SU-DHL-6 (cell line): ENCODE data around the gene RAMACL.
"Not testable (repeated sequence)": the region's sequence is repeated elsewhere in the genome, so short reads cannot be mapped to it uniquely, and the experiment has no call there.

Experiments
- H2AFZ ChIP-seq: fragments of 200-600 bp; sonication (generic); 2 replicates; pipeline ENCODE4 v1.6.1; 2014; ENCODE audit warnings: low read depth, mild to moderate bottlenecking, moderate library complexity, mixed read lengths, antibody characterized with exemption, low read length; ENCODE audit not compliant: severe bottlenecking
- H3F3A ChIP-seq: fragments of 200-600 bp; shearing (Covaris generic); 2 replicates; pipeline ENCODE4 v1.6.0; 2016; ENCODE audit warnings: antibody characterized with exemption, mild to moderate bottlenecking; ENCODE audit not compliant: insufficient read depth
- H3K27ac ChIP-seq: fragments of 200-600 bp; sonication (generic); 2 replicates; pipeline ENCODE4 v1.5.1; 2016; ENCODE audit warnings: low read depth, mild to moderate bottlenecking, low read length, moderate library complexity, mixed read lengths
- H3K27me3 ChIP-seq: fragments of 200-600 bp; sonication (generic), shearing (Covaris generic); 2 replicates; pipeline ENCODE4 v1.6.0; 2014; ENCODE audit warnings: mild to moderate bottlenecking, low read length
- H3K36me3 ChIP-seq: fragments of 200-600 bp; sonication (generic); 2 replicates; pipeline ENCODE4 v1.6.1; 2014; ENCODE audit warnings: mild to moderate bottlenecking, low read length, mixed read lengths
- H3K4me2 ChIP-seq: fragments of 300-600, 200-600 bp; shearing (Covaris generic), sonication (generic); 2 replicates; pipeline ENCODE4 v1.6.0; 2014; ENCODE audit warnings: low read length, low read depth, mild to moderate bottlenecking; ENCODE audit not compliant: poor library complexity, severe bottlenecking
- H3K4me3 ChIP-seq: fragments of 200-600 bp; sonication (generic); 2 replicates; pipeline ENCODE4 v1.5.1; 2014; ENCODE audit warnings: antibody characterized with exemption, low read length, mild to moderate bottlenecking, mixed read lengths; ENCODE audit not compliant: insufficient read depth, poor library complexity, severe bottlenecking
- H3K79me2 ChIP-seq: fragments of 200-600 bp; sonication (generic); 2 replicates; pipeline ENCODE4 v1.6.1; 2014; ENCODE audit warnings: mild to moderate bottlenecking, low read length, moderate library complexity; ENCODE audit not compliant: insufficient read depth
- H3K9ac ChIP-seq: fragments of 200-600 bp; sonication (generic); 2 replicates; pipeline ENCODE4 v1.7.0; 2014; ENCODE audit warnings: mild to moderate bottlenecking, low read length
- H3K9me2 ChIP-seq: fragments of 200-600 bp; sonication (generic); replicated peaks from 2 replicates; pipeline ENCODE4 v1.6.1; 2014; ENCODE audit warnings: low read length; ENCODE audit not compliant: insufficient read depth
- H3K9me3 ChIP-seq: fragments of 200-600 bp; sonication (generic); 2 replicates; pipeline ENCODE4 v1.6.1; 2014; ENCODE audit warnings: low read length, mixed read lengths; ENCODE audit not compliant: insufficient read depth
- H4K20me1 ChIP-seq: fragments of 200-600 bp; sonication (generic); 2 replicates; pipeline ENCODE4 v1.6.1; 2014; ENCODE audit warnings: low read depth, mild to moderate bottlenecking, antibody characterized with exemption, low read length, moderate library complexity, mixed read lengths
- CTCF ChIP-seq: fragments of 200-600 bp; sonication (generic); IDR thresholded peaks from one replicate; pipeline ENCODE4 v1.5.1; 2017; ENCODE audit warnings: antibody characterized with exemption, mild to moderate bottlenecking, low read length, moderate library complexity; ENCODE audit not compliant: insufficient read depth, poor library complexity, severe bottlenecking
- EZH2phosphoT487 ChIP-seq: fragments of 200-600 bp; sonication (generic), shearing (Covaris generic); conservative IDR thresholded peaks from 2 replicates; pipeline ENCODE4 v1.6.1; 2018; ENCODE audit warnings: mild to moderate bottlenecking, antibody characterized with exemption, low read length, moderate library complexity, mixed read lengths

The RAMACL gene

GRCh38 chr6:166541366-166541765, 45.1 kb downstream of the RAMACL start:
- Histone ChIP-seq H3K27me3 (no peaks in the 10 kb centered on the region), H3K9me2 (no peaks in the 10 kb centered on the region), H3K79me2 (no peaks in the 10 kb centered on the region), H3K27ac (no peak overlapping the region), H3K9me3 (no peaks in the 10 kb centered on the region), H3F3A (no peaks in the 10 kb centered on the region), H2AFZ (no peak overlapping the region), H3K4me2 (no peak overlapping the region), H3K9ac (no peak overlapping the region), H3K36me3 (no peaks in the 10 kb centered on the region), H4K20me1 (no peaks in the 10 kb centered on the region), H3K4me3 (no peak overlapping the region)
- TF ChIP-seq EZH2phosphoT487 (no peak), CTCF (no peak)

- H3K9ac ChIP-seq = no peak overlapping the region
- H3K9me3 ChIP-seq = no peaks in the 10 kb centered on the region
- H3K4me3 ChIP-seq = no peak overlapping the region
- no peaks in the 10 kb centered on the region for H3K27me3 ChIP-seq
- no peaks in the 10 kb centered on the region for H3K9me2 ChIP-seq
- no peak overlapping the region for H2AFZ ChIP-seq
- TF ChIP-seq EZH2phosphoT487 (no peak), CTCF (no peak)
- no peak overlapping the region for H3K4me2 ChIP-seq
- no peaks in the 10 kb centered on the region for H4K20me1 ChIP-seq
- no peaks in the 10 kb centered on the region for H3K36me3 ChIP-seq
- H3K27ac ChIP-seq = no peak overlapping the region
- H3F3A ChIP-seq = no peaks in the 10 kb centered on the region
- no peaks in the 10 kb centered on the region for H3K79me2 ChIP-seq
Measured at GRCh38 chr6:166540631-166541331, 45.7 kb downstream of the RAMACL start.

- Histone ChIP-seq H3K36me3 (no peaks in the 10 kb centered on the region), H3K27ac (no peak overlapping the region), H3K9ac (no peak overlapping the region), H3K27me3 (no peaks in the 10 kb centered on the region), H4K20me1 (no peaks in the 10 kb centered on the region), H3F3A (no peaks in the 10 kb centered on the region), H3K4me3 (no peak overlapping the region), H2AFZ (no peak overlapping the region), H3K79me2 (no peaks in the 10 kb centered on the region), H3K9me2 (no peaks in the 10 kb centered on the region), H3K4me2 (no peak overlapping the region), H3K9me3 (no peaks in the 10 kb centered on the region)
- TF ChIP-seq EZH2phosphoT487 (no peak), CTCF (no peak)
Measured at GRCh38 chr6:166539543-166539942, 46.9 kb downstream of the RAMACL start.

GRCh38 chr6:166539011-166539385, 47.5 kb downstream of the RAMACL start:
- H3K79me2 ChIP-seq, H4K20me1 ChIP-seq, H3K27me3 ChIP-seq, H3K9me3 ChIP-seq, H3K36me3 ChIP-seq, H3K9me2 ChIP-seq, H3F3A ChIP-seq, H2AFZ ChIP-seq, H3K27ac ChIP-seq, H3K4me3 ChIP-seq, H3K4me2 ChIP-seq, H3K9ac ChIP-seq: not testable (repeated sequence)
